ENCODE measurements around the gene LIMD2.

Gene LIMD2

DNA sequence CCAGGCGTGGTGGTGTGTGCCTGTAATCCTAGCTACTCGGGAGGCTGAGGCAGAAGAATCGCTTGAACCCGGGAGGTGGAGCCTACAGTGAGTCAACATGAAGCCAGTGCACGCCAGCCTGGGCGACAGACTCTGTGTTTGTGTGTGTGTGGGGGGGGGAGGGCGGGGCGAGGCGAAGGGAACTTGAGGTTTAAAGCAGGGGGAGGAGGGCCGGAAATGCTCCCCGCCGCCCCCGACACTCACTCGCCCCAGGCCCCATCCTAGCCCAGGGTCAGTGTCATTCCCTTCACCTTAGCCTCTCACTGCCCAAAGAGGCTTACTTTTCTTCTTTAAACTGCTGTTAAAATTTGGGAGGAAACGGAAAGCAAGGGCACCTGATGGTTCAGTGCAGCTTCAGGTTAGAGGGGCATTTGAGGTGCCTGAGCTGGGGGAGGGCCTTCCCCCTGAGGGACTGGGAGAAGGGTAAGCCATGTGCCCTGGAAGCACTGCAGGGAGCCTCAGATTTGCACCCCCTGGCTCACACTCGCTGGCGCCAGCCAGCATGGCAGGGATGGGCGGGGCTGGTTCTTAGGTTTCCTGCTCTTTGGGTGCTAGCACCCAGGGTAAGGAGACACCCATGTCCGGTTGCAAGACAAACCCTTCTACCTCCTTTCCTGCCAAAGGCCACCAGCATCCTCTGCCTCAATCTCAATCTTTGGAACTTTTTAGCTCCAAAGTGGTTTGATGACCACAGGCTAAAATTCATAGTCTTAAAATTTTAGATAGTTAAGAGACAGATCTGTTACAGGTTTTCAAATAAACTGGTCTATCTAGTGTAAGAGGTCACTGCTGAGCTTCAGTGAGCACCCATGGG lies 2.2 kb upstream of the LIMD2 start:
- peak; percentile 83 for DNase-seq (ENCODE audit: low spot score)
- TF ChIP-seq, protein P1, sequence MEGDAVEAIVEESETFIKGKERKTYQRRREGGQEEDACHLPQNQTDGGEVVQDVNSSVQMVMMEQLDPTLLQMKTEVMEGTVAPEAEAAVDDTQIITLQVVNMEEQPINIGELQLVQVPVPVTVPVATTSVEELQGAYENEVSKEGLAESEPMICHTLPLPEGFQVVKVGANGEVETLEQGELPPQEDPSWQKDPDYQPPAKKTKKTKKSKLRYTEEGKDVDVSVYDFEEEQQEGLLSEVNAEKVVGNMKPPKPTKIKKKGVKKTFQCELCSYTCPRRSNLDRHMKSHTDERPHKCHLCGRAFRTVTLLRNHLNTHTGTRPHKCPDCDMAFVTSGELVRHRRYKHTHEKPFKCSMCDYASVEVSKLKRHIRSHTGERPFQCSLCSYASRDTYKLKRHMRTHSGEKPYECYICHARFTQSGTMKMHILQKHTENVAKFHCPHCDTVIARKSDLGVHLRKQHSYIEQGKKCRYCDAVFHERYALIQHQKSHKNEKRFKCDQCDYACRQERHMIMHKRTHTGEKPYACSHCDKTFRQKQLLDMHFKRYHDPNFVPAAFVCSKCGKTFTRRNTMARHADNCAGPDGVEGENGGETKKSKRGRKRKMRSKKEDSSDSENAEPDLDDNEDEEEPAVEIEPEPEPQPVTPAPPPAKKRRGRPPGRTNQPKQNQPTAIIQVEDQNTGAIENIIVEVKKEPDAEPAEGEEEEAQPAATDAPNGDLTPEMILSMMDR (IDR thresholded peaks at IDR 0.05; ENCODE audit: borderline replicate concordance, control extremely low read depth, extremely low read depth, insufficient read depth, missing control alignments): no peak
- in situ Hi-C loops (cut with MboI; ENCODE audit: low sequenced_read_pairs, unreplicated experiment): no loop called here

DNA sequence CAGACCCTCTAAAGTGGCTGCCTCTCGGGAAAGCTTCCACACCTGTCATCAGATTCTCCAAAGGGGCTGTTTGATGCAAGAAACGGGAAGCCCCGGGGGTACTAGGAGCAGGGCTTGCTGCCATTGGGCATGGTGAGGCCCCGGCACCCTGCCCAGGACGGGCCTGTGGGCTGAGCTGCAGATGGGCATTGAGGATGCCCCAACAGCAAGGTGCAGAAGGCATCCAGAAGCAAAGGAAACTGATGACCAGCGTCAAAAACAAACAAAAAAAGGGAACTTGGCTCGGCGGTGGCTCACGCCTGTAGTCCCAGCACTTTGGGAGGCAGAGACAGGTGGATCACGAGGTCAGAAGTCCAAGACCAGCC lies 1.5 kb upstream of the LIMD2 start:
- peak; percentile 44 for DNase-seq (ENCODE audit: low spot score)
- in situ Hi-C loops (cut with MboI; ENCODE audit: low sequenced_read_pairs, unreplicated experiment): no loop called here
- TF ChIP-seq, protein P1 (IDR thresholded peaks at IDR 0.05; ENCODE audit: borderline replicate concordance, control extremely low read depth, extremely low read depth, insufficient read depth, missing control alignments): no peak

DNA sequence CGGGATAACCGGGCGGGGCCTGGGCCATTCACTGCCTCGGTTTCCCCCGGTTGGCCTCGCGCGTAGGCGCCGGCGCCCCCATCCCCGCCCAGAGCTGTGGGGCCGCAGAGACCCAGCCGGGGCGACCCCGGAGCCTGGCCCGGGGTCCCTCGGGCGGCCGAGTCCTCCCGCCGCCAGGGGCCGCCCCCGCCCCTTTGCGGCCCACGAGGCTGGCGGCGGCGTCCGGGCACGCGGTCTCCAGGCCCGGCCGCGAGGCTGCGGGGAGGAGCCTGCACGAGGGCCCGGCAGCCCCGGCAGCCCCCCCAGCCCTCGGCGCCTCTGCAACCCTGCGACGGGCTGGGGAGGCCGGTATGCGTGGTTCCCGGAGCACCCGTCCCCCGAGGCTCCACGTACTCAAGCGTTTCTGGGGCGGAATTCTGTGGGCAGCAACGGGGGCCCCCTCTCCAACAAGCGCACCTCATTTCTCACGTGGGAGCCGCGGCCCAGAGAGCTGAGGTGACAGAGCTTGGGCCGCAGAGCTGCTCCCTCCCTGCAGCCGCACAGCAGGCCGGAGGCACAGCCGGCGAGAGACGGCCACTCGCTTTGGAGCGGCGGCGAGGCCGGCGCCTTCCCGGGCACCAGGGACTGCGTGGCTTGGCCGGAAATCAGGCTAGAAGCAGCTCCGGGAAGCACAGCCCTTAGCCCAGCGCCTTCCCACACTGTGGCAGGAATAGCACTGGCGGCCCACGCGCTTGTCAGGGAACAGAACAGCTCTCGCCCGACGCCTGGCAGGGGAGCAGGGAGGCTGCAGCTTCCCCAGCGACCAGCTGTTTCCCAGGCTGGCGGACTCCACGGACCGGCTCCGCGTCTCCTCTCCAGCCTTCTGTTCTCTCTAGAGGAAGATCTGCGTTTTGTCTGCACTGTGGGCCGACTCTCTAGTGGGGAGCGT lies 867 bp upstream of the LIMD2 start:
- in situ Hi-C loops (cut with MboI; ENCODE audit: low sequenced_read_pairs, unreplicated experiment): no loop called here
- peak; percentile 82 for DNase-seq (ENCODE audit: low spot score)
- TF ChIP-seq, protein P1 (IDR thresholded peaks at IDR 0.05; ENCODE audit: borderline replicate concordance, control extremely low read depth, extremely low read depth, insufficient read depth, missing control alignments): peak; percentile 47

DNA sequence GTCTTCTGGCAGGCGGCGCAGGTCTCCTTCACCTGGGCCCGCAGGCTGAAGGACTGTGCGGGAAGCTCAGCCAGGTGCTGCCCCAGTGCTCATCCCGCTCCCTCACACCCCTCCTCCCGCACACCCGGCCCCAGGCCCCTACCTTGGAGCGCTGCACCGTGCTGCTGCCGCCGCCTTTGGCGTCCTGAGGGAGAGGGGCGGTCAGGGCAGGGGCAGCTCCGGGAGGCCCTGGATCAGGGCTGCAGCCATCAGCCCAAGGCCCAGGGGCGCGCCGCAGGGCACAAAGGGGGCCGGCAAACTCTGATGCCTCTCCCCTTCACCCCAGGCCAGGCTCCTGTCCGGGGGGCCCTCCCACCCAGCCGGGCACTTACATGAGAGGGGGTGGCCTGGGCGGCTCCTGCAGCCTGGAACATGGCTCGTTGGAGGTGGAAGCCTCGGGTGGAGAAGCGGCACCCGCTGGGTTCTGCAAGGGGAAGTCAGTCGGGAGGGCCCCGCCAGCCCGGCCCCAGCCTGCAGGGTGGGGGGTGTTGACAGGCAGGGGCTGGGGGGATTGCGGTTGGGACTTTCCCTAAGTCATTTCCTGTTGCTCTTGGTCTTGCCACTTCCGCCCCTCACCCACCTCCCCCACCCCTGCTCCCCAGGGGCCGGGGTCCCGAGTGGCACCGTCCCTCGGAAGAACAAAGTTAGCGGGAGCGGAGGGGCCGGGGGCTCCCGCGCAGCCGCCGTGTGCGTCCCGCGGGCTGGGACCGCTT lies 863 bp downstream of the LIMD2 start:
- TF ChIP-seq, protein P1 (IDR thresholded peaks at IDR 0.05; ENCODE audit: borderline replicate concordance, control extremely low read depth, extremely low read depth, insufficient read depth, missing control alignments): no peak
- in situ Hi-C loops (cut with MboI; ENCODE audit: low sequenced_read_pairs, unreplicated experiment): no loop called here
- peak; percentile 86 for DNase-seq (ENCODE audit: low spot score)

DNA sequence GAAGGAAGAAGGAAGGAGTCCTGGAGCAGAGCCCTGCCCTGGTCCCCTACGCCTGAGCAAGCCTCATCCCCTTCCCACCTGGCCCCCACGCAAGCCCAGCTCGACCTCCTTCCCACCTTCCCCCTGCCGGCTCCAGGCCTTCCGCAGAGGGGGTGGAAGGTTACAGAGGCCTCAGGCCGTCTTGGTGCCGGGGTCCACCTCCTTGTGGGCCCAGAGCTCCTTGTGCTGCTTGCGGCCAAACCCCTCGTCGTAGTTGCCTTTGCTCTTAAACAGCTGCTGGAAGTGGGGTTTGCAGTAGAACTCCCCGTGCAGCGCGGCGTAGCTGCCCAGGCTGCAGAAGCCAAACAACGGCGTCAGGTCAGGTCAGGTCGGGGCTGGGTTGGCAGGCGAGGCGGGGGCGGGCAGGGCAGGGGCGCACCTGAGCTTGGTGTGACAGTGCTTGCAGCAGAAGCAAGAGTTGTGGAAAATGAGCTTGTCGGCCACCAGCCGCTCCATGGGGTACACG lies 1.5 kb downstream of the LIMD2 start:
- in situ Hi-C loops (cut with MboI; ENCODE audit: low sequenced_read_pairs, unreplicated experiment): no loop called here
- DNase-seq (ENCODE audit: low spot score): peak; percentile 30

More for the DNA sequence above, 1.5 kb downstream of the LIMD2 start:
- TF ChIP-seq, protein P1 (IDR thresholded peaks at IDR 0.05; ENCODE audit: borderline replicate concordance, control extremely low read depth, extremely low read depth, insufficient read depth, missing control alignments): no peak
